Measurements from ENCODE around the gene YPEL1.
"Not testable (repeated sequence)": the region's sequence is repeated elsewhere in the genome, so short reads cannot be mapped to it uniquely, and the experiment has no call there.

Gene YPEL1

GRCh38 chr22:21720191-21720859 is 15.3 kb downstream of the YPEL1 start:
- not testable (repeated sequence) for DNase-seq

- DNase-seq: no peak
These were observed 16.6 kb downstream of the YPEL1 start for GRCh38 chr22:21719024-21719423.

DNA sequence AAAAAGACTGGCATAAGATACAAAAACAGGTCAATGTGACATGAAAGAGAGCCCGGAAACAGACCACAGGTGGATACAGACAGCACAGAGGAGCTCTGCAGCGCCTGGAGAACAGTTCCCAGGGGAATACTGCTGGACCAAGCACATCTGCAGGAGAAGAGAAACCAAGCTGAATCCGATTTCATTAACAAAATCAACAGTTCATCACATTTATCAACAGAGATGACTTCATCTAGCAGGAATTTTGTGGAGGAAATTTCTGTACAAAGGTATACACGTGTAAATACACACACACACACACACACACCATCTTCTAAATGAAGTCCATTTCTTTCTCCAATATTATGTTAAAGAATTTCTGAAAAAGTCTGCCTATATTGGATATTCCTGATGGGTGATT is 17.1 kb downstream of the YPEL1 start:
- DNase-seq: no peak

DNA sequence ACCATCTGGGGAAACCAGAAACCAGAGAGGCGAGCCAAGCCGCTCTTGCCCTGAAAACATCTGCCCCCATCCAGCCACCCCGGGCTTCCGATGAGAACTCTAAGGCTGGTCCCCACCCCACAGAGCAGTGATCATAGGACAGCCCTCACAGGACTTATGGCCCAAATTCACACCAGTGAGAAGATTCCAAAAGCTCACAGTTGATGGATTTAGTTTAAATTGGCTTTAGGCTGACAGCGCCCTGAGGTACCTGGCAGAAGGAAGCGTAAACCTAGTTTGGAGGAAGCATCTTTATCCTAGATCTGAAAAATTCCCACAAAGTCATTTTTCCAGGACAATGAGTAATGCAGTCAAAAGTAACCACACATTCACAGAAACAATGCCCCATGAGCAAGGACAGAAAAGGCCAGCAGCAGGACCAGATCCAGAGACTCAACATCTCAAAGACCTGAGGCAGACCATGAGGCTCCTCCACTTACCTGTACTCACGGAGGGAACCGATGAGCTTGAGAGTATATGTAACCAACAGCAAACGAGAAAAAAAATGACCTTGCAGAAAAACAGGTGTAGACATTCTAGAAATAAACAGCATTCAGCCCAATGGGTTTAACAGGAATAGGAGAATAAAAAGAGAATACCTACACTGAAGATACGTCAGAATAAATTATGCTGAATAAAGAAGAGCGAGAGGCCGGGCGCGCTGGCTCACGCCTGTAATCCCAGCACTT is 19.0 kb downstream of the YPEL1 start:
- not testable (repeated sequence) for DNase-seq

DNA sequence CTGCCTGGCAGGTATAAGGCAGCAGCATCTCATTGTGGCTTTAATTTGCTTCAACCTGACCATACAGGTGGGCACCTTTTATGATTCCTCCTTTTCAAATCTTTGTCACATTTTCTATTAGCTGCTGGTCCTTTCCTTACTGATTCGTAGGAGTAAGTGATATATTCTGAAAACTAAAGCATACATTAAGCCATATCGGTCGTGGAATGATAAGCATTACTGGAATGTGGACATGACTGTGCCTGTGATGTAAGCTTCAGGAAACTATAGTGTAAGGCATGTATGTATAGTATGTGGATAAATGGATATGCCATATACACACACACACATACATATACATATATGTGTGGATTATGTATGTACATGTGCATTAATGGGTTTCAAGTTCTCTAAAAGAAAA is 20.8 kb downstream of the YPEL1 start:
- DNase-seq: no peak

GRCh38 chr22:21714059-21714770 is 21.4 kb downstream of the YPEL1 start:
- no peak for DNase-seq

GRCh38 chr22:21713428-21714058 is 22.1 kb downstream of the YPEL1 start:
- no peak for DNase-seq

DNA sequence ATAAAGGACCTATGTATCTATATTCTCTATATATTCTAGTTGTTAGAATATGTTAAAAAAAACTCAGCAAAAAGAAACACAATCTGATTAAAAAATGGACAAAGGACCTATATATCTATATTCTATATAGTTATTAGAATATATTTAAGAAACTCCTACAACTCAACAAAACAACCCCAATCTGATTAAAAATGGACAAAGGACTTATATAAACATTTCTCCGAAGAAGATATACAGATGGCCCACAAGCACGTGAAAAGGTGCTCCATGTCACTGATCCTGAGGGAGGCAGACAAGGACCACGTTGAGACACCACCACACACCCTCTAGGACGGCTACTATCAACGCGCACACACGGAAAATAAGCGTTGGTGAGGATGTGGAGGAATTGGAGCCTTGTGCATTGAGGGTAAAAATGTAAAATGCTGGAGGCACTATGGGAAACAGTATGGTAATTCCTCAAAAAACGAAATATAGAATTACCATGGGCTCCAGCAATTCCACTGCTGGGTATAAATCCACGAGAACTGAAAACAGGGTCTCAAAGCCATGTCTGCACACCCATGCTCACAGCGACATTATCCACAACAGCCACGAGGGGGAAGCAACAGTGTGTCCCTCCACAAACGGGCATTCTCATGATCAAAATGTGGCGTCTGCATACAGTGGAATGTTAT is 22.7 kb downstream of the YPEL1 start:
- DNase-seq: peak in 4 of 5 experiments; percentile 30 to 68 (median 34)

GRCh38 chr22:21711851-21712250 is 23.7 kb downstream of the YPEL1 start:
- DNase-seq: no peak

- no peak for DNase-seq
These were observed 25.4 kb downstream of the YPEL1 start for GRCh38 chr22:21710156-21710555.

GRCh38 chr22:21709688-21710087 is 25.9 kb downstream of the YPEL1 start:
- DNase-seq: no peak

DNA sequence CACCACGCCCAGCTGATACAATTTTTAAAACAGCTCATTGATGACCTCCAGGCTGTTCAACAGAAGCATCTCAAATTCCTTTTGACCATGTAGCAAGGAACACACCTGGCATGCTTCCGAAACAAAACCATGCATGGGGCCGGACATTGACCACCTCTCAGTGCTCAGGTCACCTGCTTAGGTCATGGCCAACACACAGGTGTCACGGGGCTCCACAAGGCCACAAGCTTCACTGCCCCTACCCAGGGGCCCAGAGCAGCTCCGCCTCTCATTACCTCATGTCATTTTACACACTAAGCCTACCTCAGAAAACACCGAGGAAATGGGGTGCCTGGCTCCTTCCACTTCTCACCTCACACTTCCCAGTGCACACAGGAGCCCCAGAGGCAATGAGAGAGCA is 26.6 kb downstream of the YPEL1 start:
- no peak for DNase-seq

DNA sequence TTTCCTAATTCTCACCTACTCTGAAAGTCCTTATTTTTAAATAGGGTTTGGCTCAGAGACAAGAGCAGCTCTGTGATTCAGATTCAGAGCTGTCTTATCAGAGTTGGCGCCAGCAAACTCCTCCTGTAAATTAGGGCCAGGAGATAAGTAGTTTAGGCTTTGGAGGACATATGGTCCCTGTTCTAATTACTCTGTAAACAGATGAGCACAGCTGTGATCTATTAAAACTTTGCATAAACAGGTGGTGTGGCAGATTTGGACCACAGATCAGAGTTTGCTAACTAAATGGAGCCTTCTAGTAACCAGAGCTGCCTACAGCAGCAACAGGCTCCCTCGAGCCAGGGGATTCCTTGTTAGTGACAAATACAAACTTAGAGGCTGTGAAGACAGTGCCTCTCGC is 27.9 kb downstream of the YPEL1 start:
- no peak for DNase-seq

GRCh38 chr22:21703684-21704316 is 31.8 kb downstream of the YPEL1 start:
- DNase-seq: no peak

GRCh38 chr22:21702700-21703683 is 32.6 kb downstream of the YPEL1 start:
- no peak for DNase-seq

- no peak for DNase-seq
These were observed 33.5 kb downstream of the YPEL1 start for GRCh38 chr22:21702094-21702493.

GRCh38 chr22:21701384-21701971 is 34.1 kb downstream of the YPEL1 start:
- DNase-seq: no peak

- no peak for DNase-seq
These were observed 34.8 kb downstream of the YPEL1 start for GRCh38 chr22:21700822-21701221.

- no peak for DNase-seq
These were observed 36.0 kb downstream of the YPEL1 start for GRCh38 chr22:21699643-21700042.
